Measurements from ENCODE around the gene SIL1. TPM values are rescaled to one million over a fixed set of nuclear protein-coding genes. Genes with fewer than 3 reads are reported as not detected.

Gene SIL1
- total RNA-seq, 2 donors from 2014 or later = 32.5 to 37.3 TPM

DNA sequence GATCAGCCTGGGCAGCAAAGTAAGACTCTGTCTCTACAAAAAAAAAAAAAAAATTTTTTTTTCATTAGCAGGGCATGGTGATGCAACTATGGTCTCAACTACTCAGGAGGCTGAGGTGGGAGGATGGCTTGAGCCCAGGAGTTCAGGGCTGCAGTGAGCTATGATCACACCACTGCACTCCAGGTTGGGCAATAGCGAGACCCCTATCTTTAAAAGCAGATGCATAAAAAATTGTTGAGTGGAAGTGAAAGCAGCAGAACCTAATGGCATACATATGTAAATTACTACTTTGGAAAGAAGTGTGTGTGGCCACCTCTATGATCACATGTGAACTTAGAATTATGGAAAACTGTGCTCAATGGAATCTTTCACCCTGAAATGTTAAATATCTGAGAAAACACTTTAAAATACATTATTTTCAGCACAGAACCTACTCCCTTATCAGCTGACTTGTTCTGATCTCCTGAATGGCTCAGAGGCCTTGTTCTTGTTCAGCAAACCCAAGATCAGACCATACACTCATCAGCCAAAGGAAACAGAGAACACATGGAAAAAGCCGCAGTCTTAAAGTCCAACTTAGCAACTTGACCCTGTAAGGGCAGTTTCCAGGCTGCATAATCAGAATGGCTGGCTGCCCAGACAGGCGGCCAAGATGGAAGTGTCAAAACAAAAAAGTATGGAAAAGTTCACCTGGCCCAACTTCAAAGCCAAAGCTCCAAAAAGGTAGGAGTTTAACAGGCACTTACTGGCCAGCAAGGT is 56.5 kb downstream of the SIL1 start:
- no peak overlapping the region for H3K27ac Mint-ChIP-seq
- no peaks in the 10 kb centered on the region for H3K9me3 Mint-ChIP-seq
- H3K27me3 Mint-ChIP-seq (ENCODE audit: low read depth) = no peaks in the 10 kb centered on the region
- DNase-seq (no peak), ATAC-seq (replicated peaks in 1 of 2) (no peak)
- no peak overlapping the region for H3K4me3 Mint-ChIP-seq
- H3K4me1 Mint-ChIP-seq (ENCODE audit: low read depth) = peaks cover 51% of the 10 kb centered on the region
- H3K36me3 Mint-ChIP-seq (ENCODE audit: insufficient read depth in 2 of 2) = peaks cover 0 to 1% of the 10 kb centered on the region in 2 donors

- Mint-ChIP-seq H3K4me1 (ENCODE audit: low read depth) (peaks cover 49% of the 10 kb centered on the region), H3K4me3 (no peak overlapping the region), H3K27ac (no peak overlapping the region), H3K36me3 (ENCODE audit: insufficient read depth in 2 of 2) (peaks cover 0 to 1% of the 10 kb centered on the region in 2 donors), H3K27me3 (ENCODE audit: low read depth) (no peaks in the 10 kb centered on the region), H3K9me3 (no peaks in the 10 kb centered on the region)
- ATAC-seq (replicated peaks in 1 of 2) = no peak
- no peak for DNase-seq
Measured at GRCh38 chr5:139140591-139141071, 57.5 kb downstream of the SIL1 start.

- no peak overlapping the region for H3K4me3 Mint-ChIP-seq
- H3K4me1 Mint-ChIP-seq (ENCODE audit: low read depth) = peaks cover 33% of the 10 kb centered on the region
- no peaks in the 10 kb centered on the region for H3K27me3 Mint-ChIP-seq (ENCODE audit: low read depth)
- ATAC-seq (replicated peaks in 1 of 2) = peak in 1 of 2 donors; percentile 29
- H3K9me3 Mint-ChIP-seq = no peaks in the 10 kb centered on the region
- H3K27ac Mint-ChIP-seq = no peak overlapping the region
- DNase-seq = no peak
- H3K36me3 Mint-ChIP-seq (ENCODE audit: insufficient read depth in 2 of 2) = peaks cover 0 to 1% of the 10 kb centered on the region in 2 donors
Measured at GRCh38 chr5:139138809-139139208, 59.4 kb downstream of the SIL1 start.

GRCh38 chr5:139138109-139138508 is 60.1 kb downstream of the SIL1 start:
- no peak for DNase-seq
- no peaks in the 10 kb centered on the region for H3K9me3 Mint-ChIP-seq
- H3K27me3 Mint-ChIP-seq (ENCODE audit: low read depth) = no peaks in the 10 kb centered on the region
- no peak overlapping the region for H3K27ac Mint-ChIP-seq
- H3K36me3 Mint-ChIP-seq (ENCODE audit: insufficient read depth in 2 of 2) = peaks cover 0 to 1% of the 10 kb centered on the region in 2 donors
- ATAC-seq (replicated peaks in 1 of 2) = no peak
- H3K4me1 Mint-ChIP-seq (ENCODE audit: low read depth) = peaks cover 28% of the 10 kb centered on the region
- no peak overlapping the region for H3K4me3 Mint-ChIP-seq

- no peaks in the 10 kb centered on the region for H3K27me3 Mint-ChIP-seq (ENCODE audit: low read depth)
- H3K36me3 Mint-ChIP-seq (ENCODE audit: insufficient read depth in 2 of 2) = peaks cover 0 to 1% of the 10 kb centered on the region in 2 donors
- no peak overlapping the region for H3K4me3 Mint-ChIP-seq
- ATAC-seq (replicated peaks in 1 of 2) (no peak), DNase-seq (no peak)
- no peak overlapping the region for H3K27ac Mint-ChIP-seq
- H3K9me3 Mint-ChIP-seq = no peaks in the 10 kb centered on the region
- peaks cover 28% of the 10 kb centered on the region for H3K4me1 Mint-ChIP-seq (ENCODE audit: low read depth)
Measured at GRCh38 chr5:139137697-139138096, 60.5 kb downstream of the SIL1 start.

DNA sequence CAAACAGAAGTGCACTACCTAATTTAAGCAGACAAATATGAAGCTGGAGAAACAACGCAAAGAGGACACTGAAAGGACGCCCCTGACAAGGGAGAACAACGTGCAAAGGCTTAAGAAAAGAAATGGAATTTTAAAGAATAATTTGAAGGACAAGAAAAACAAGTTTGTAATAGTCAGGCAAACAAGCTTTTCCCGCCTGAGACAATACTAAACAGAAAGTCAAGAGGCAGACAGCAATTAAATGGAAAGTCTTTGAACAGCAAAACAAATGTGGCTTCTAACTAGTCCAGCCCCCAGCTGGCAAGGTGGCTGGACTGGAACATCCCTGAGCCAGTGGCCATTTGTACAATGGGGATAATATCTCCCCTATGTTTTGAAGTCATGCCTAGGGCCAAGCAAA is 63.3 kb downstream of the SIL1 start:
- H3K27ac Mint-ChIP-seq = no peak overlapping the region
- H3K9me3 Mint-ChIP-seq = no peaks in the 10 kb centered on the region
- peaks cover 0 to 1% of the 10 kb centered on the region in 2 donors for H3K36me3 Mint-ChIP-seq (ENCODE audit: insufficient read depth in 2 of 2)
- peaks cover 17% of the 10 kb centered on the region for H3K4me1 Mint-ChIP-seq (ENCODE audit: low read depth)
- H3K4me3 Mint-ChIP-seq = no peak overlapping the region
- H3K27me3 Mint-ChIP-seq (ENCODE audit: low read depth) = no peaks in the 10 kb centered on the region
- no peak for ATAC-seq (replicated peaks in 1 of 2)
- DNase-seq = no peak

DNA sequence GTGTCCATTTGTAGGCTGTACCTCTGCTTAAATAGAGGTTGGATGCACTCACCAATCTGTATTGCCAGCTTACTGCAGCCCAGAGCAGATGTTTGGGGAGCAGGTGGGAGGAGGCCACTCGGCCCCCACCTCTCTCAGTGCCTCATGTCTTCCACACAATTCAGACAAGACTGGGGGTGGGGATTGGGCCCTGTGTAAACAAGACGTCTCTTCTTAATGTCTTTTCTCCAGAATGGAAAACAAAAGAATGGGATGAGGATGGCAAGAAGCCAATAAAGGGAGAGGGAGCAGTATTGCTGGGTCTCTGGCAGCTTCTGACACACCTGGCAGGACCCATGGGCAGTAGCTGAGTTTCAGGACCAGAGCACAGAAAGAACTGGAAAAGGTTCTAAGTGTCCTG is 64.9 kb downstream of the SIL1 start:
- Mint-ChIP-seq H3K4me3 (no peak overlapping the region), H3K27me3 (ENCODE audit: low read depth) (no peaks in the 10 kb centered on the region), H3K27ac (no peak overlapping the region)

GRCh38 chr5:139132515-139132914 is 65.7 kb downstream of the SIL1 start:
- Mint-ChIP-seq H3K27ac (no peak overlapping the region), H3K4me3 (no peak overlapping the region)

More for the DNA sequence above, 64.9 kb downstream of the SIL1 start:
- no peak for ATAC-seq (replicated peaks in 1 of 2)
- Mint-ChIP-seq H3K9me3 (no peaks in the 10 kb centered on the region), H3K4me1 (ENCODE audit: low read depth) (peaks cover 8% of the 10 kb centered on the region), H3K36me3 (ENCODE audit: insufficient read depth in 2 of 2) (peaks cover 0 to 1% of the 10 kb centered on the region in 2 donors)
- DNase-seq = no peak

GRCh38 chr5:139131921-139132432 is 66.2 kb downstream of the SIL1 start:
- no peak overlapping the region for H3K4me3 Mint-ChIP-seq
- H3K9me3 Mint-ChIP-seq = no peaks in the 10 kb centered on the region
- peaks cover 0 to 1% of the 10 kb centered on the region in 2 donors for H3K36me3 Mint-ChIP-seq (ENCODE audit: insufficient read depth in 2 of 2)
- H3K27me3 Mint-ChIP-seq (ENCODE audit: low read depth) = no peaks in the 10 kb centered on the region
- ATAC-seq (replicated peaks in 1 of 2) (no peak), DNase-seq (no peak)
- H3K4me1 Mint-ChIP-seq (ENCODE audit: low read depth) = no peaks in the 10 kb centered on the region
- no peak overlapping the region for H3K27ac Mint-ChIP-seq

More at GRCh38 chr5:139132515-139132914, 65.7 kb downstream of the SIL1 start:
- DNase-seq = no peak
- no peak for ATAC-seq (replicated peaks in 1 of 2)
- Mint-ChIP-seq H3K9me3 (no peaks in the 10 kb centered on the region), H3K36me3 (ENCODE audit: insufficient read depth in 2 of 2) (peaks cover 0 to 1% of the 10 kb centered on the region in 2 donors), H3K27me3 (ENCODE audit: low read depth) (no peaks in the 10 kb centered on the region), H3K4me1 (ENCODE audit: low read depth) (peaks cover under 1% of the 10 kb centered on the region)

DNA sequence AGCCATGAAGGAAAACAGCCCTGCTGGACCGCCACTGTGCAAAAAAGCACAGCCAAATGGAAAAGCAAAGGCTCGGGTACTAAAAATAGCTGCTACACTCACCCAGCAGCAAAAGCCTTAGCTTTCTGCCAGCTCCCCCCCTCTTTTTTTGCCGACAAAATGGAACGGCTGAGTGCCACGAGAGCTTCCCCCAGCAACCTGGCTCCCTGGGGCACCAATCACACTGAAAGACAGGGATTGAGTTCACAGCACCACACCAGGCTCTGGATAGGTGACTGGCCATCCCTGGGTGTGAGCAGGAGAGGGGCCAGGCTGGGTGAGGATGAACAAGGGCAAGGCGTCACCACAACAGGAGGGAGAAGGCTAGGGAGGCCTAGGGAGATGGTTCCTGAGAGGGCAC is 66.7 kb downstream of the SIL1 start:
- H3K9me3 Mint-ChIP-seq = no peaks in the 10 kb centered on the region
- no peak overlapping the region for H3K4me3 Mint-ChIP-seq
- peaks cover 0 to 1% of the 10 kb centered on the region in 2 donors for H3K36me3 Mint-ChIP-seq (ENCODE audit: insufficient read depth in 2 of 2)
- no peaks in the 10 kb centered on the region for H3K4me1 Mint-ChIP-seq (ENCODE audit: low read depth)
- no peak overlapping the region for H3K27ac Mint-ChIP-seq
- H3K27me3 Mint-ChIP-seq (ENCODE audit: low read depth) = no peaks in the 10 kb centered on the region
- ATAC-seq (replicated peaks in 1 of 2) (no peak), DNase-seq (no peak)

DNA sequence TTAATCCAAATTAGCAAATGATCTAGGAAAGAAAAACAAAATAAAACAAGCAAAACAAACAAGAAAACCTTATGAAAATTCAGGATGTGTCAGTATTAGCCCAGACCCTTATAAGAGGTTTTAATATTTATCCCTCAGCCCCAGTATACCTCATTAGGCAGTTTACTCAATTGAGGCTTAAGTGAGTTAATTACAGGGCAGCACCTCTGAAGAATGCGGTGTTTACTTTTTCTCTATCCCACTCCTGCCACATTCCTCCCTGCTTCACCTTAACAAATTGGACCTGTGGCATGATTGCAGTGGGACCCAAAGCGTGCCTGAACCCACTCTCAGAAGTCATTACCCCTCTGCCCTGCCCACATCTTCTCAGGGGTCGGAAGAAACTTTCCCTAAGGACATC is 67.1 kb downstream of the SIL1 start:
- H3K27me3 Mint-ChIP-seq (ENCODE audit: low read depth) = no peaks in the 10 kb centered on the region
- no peaks in the 10 kb centered on the region for H3K9me3 Mint-ChIP-seq
- no peaks in the 10 kb centered on the region for H3K4me1 Mint-ChIP-seq (ENCODE audit: low read depth)
- peaks cover 0 to 1% of the 10 kb centered on the region in 2 donors for H3K36me3 Mint-ChIP-seq (ENCODE audit: insufficient read depth in 2 of 2)
- DNase-seq (no peak), ATAC-seq (replicated peaks in 1 of 2) (no peak)
- no peak overlapping the region for H3K27ac Mint-ChIP-seq
- no peak overlapping the region for H3K4me3 Mint-ChIP-seq

DNA sequence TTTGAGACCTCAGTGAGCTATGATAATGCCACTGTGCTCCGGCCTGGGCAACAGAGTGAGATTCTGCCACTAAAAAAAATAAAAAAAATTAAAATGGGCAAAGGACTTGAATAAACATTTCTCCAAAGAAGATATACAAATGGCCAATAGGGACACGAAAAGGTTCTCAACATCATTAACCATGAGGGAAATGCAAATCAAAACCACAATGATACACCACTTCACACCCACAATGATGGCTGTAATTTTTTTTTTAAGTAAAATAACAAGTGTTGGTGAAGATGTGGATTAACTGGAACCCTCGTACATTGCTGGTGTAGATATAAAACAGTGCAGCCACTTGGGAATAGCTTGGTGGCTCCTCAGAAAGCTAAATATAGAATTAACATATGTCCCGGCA is 68.0 kb downstream of the SIL1 start:
- Mint-ChIP-seq H3K27me3 (ENCODE audit: low read depth) (no peaks in the 10 kb centered on the region), H3K27ac (no peak overlapping the region), H3K4me3 (no peak overlapping the region), H3K36me3 (ENCODE audit: insufficient read depth in 2 of 2) (no peaks in the 10 kb centered on the region), H3K9me3 (no peaks in the 10 kb centered on the region), H3K4me1 (ENCODE audit: low read depth) (no peaks in the 10 kb centered on the region)
- ATAC-seq (replicated peaks in 1 of 2) (no peak), DNase-seq (no peak)

DNA sequence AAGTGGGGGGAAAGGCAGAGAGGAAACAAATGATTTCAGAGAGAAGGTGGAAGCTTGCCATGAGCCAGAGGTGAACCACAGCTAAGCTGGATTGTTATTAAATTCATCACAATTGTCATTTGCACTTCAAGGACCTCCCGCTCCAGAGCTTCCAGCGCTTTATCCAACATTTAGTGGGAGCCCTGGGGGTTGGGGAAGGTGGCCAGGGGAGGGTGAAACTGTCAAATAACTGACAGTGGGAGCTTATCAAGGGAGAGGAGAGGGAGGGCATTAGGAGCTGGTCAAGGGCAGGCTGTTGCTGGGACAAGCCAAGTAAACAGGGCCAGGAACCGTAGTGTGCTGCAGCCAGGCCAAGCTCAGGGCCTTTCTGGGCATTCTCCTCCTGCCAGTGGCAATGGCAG is 71.5 kb downstream of the SIL1 start:
- Mint-ChIP-seq H3K4me1 (ENCODE audit: low read depth) (no peaks in the 10 kb centered on the region), H3K36me3 (ENCODE audit: insufficient read depth in 2 of 2) (no peaks in the 10 kb centered on the region), H3K27me3 (ENCODE audit: low read depth) (no peaks in the 10 kb centered on the region), H3K4me3 (no peak overlapping the region), H3K9me3 (no peaks in the 10 kb centered on the region), H3K27ac (no peak overlapping the region)
- DNase-seq (no peak), ATAC-seq (replicated peaks in 1 of 2) (no peak)

GRCh38 chr5:139125991-139126390 is 72.2 kb downstream of the SIL1 start:
- Mint-ChIP-seq H3K27me3 (ENCODE audit: low read depth) (no peaks in the 10 kb centered on the region), H3K36me3 (ENCODE audit: insufficient read depth in 2 of 2) (no peaks in the 10 kb centered on the region), H3K27ac (no peak overlapping the region), H3K4me3 (no peak overlapping the region), H3K4me1 (ENCODE audit: low read depth) (no peaks in the 10 kb centered on the region), H3K9me3 (no peaks in the 10 kb centered on the region)
- DNase-seq = no peak
- no peak for ATAC-seq (replicated peaks in 1 of 2)
